Trophoblast cell (in vitro differentiated cells and primary cell): Measurements from ENCODE around the gene CFAP91.

Source experiments
- DNase-seq, 2 donors: peaks; one replicate each; pipeline ENCODE4 v3.0.0-alpha.2; 2016
- H2AFZ ChIP-seq: 2 replicates; pipeline ENCODE4 v1.6.1; 2013; ENCODE audit warnings: low read length, moderate library complexity, mild to moderate bottlenecking; ENCODE audit not compliant: insufficient read depth, poor library complexity
- H2AK5ac ChIP-seq: 2 replicates; pipeline ENCODE4 v1.6.1; 2013; ENCODE audit warnings: mild to moderate bottlenecking, low read length
- H2BK120ac ChIP-seq: 2 replicates; pipeline ENCODE4 v1.6.1; 2013; ENCODE audit warnings: low read length, mild to moderate bottlenecking, moderate library complexity; ENCODE audit not compliant: insufficient read depth, poor library complexity
- H2BK12ac ChIP-seq: 2 replicates; pipeline ENCODE4 v1.6.1; 2013; ENCODE audit warnings: mild to moderate bottlenecking, low read length, moderate library complexity
- H2BK5ac ChIP-seq: 2 replicates; pipeline ENCODE4 v1.6.1; 2013; ENCODE audit warnings: low read length, low read depth, moderate library complexity, mild to moderate bottlenecking; ENCODE audit not compliant: poor library complexity
- H3K14ac ChIP-seq: 2 replicates; pipeline ENCODE4 v1.6.1; 2013; ENCODE audit warnings: mild to moderate bottlenecking, low read length
- H3K18ac ChIP-seq: 2 replicates; pipeline ENCODE4 v1.6.1; 2013; ENCODE audit warnings: mild to moderate bottlenecking, low read length
- H3K23ac ChIP-seq: 2 replicates; pipeline ENCODE4 v1.6.1; 2013; ENCODE audit warnings: low read length
- H3K27ac ChIP-seq: 2 replicates; pipeline ENCODE4 v1.5.1; 2013; ENCODE audit warnings: low read depth, mild to moderate bottlenecking, inconsistent platforms, low read length, moderate library complexity
- H3K27me3 ChIP-seq: 2 replicates; pipeline ENCODE4 v1.6.1; 2013; ENCODE audit warnings: inconsistent platforms, mild to moderate bottlenecking, low read length, moderate library complexity; ENCODE audit not compliant: insufficient read depth
- H3K36me3 ChIP-seq, 2 experiments: 1 replicate in 1 of 2; 2 replicates in 1 of 2; pipeline ENCODE4 v1.6.1; 2013; ENCODE audit warnings: low read length in 2 of 2, mild to moderate bottlenecking in 2 of 2, moderate library complexity in 1 of 2; ENCODE audit not compliant: insufficient read depth in 2 of 2, control insufficient read depth in 1 of 2
- H3K4ac ChIP-seq: 2 replicates; pipeline ENCODE4 v1.6.1; 2013; ENCODE audit warnings: low read depth, mild to moderate bottlenecking, low read length, moderate library complexity
- H3K4me1 ChIP-seq, 2 experiments: 1 replicate in 1 of 2; 2 replicates in 1 of 2; pipeline ENCODE4 v1.6.1; 2013; ENCODE audit warnings: low read length in 2 of 2, mild to moderate bottlenecking in 2 of 2, moderate library complexity in 1 of 2; ENCODE audit not compliant: insufficient read depth in 2 of 2, control insufficient read depth in 1 of 2
- H3K4me2 ChIP-seq: 2 replicates; pipeline ENCODE4 v1.6.1; 2013; ENCODE audit warnings: inconsistent platforms, mild to moderate bottlenecking, low read length, moderate library complexity
- H3K4me3 ChIP-seq: 2 replicates; pipeline ENCODE4 v1.5.1; 2013; ENCODE audit warnings: mild to moderate bottlenecking, low read depth, low read length, inconsistent platforms
- H3K79me1 ChIP-seq: one replicate; pipeline ENCODE4 v1.6.1; 2013; ENCODE audit warnings: low read length
- H3K79me2 ChIP-seq: 2 replicates; pipeline ENCODE4 v1.6.1; 2013; ENCODE audit warnings: low read length, mild to moderate bottlenecking; ENCODE audit not compliant: control insufficient read depth, insufficient read depth, poor library complexity
- H3K9ac ChIP-seq: 2 replicates; pipeline ENCODE4 v1.6.1; 2013; ENCODE audit warnings: mild to moderate bottlenecking, low read length
- H3K9me3 ChIP-seq: 2 replicates; pipeline ENCODE4 v1.6.1; 2013; ENCODE audit warnings: low read depth, mild to moderate bottlenecking, control low read depth, inconsistent platforms, low read length; ENCODE audit not compliant: insufficient read depth
- H4K12ac ChIP-seq: 2 replicates; pipeline ENCODE4 v1.6.1; 2013; ENCODE audit warnings: low read depth, mild to moderate bottlenecking, low read length, moderate library complexity
- H4K8ac ChIP-seq: 2 replicates; pipeline ENCODE4 v1.6.1; 2013; ENCODE audit warnings: low read depth, mild to moderate bottlenecking, low read length, moderate library complexity
- H4K91ac ChIP-seq: one replicate; pipeline ENCODE4 v1.6.1; 2013; ENCODE audit warnings: low read depth, mild to moderate bottlenecking, low read length, moderate library complexity
- WGBS: extraction: QIAGEN DNeasy Blood & Tissue Kit; methylation state at CpG from one replicate; pipeline ENCODE4 v1.1.7; 2013; ENCODE audit warnings: missing lambda C conversion rate; ENCODE audit not compliant: insufficient read length, insufficient coverage; ENCODE audit errors: extremely low coverage; 5-methylcytosine and 5-hydroxymethylcytosine counted together

The CFAP91 gene

DNA sequence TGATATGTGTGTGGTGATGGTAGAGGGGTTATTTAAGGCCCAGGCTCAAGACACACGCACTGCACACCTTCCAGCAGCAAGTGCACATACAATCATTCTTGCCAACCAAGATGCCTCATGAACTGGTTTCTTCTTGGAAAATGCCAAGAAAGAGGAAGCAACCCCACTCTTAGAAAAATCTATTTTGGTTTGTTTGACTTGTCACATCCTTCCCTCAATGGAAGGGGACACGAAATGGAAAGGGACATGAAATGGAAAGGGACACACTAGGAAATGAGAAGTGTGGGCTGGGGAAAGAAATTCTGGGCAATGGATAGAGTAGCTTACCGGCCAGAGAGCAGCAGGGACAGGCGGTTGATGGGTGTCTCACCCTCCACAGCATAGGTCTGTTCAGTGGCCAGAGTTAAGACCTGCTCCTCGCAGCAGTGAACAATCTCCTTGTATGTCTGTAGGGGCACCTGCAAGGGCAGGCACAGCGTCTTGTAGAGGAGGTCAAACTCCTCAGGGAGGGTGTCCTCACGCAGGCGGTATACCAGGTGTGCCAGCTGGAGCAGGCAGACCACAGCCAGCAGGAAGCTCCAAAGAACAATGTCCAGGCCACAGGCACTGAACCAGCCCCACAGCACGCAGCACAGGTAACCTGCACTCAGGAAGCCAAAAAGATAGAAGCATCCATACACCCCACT, 43.1 kb upstream of the CFAP91 start:
- Histone ChIP-seq H4K8ac (peak overlapping the region; percentile 97), H3K23ac (no peak overlapping the region), H3K36me3 (peaks cover 0 to 3% of the 10 kb centered on the region in 2 experiments), H3K4me3 (peak overlapping the region; percentile 56), H3K4me1 (peaks cover 24 to 31% of the 10 kb centered on the region in 2 experiments), H3K27ac (peak overlapping the region; percentile 95), H3K9me3 (no peaks in the 10 kb centered on the region), H3K4ac (peak overlapping the region; percentile 98), H2BK12ac (peak overlapping the region; percentile 99), H2BK5ac (peak overlapping the region; percentile 90), H2AFZ (peak overlapping the region; percentile 77), H3K4me2 (peak overlapping the region; percentile 42), H3K18ac (peak overlapping the region; percentile 99), H3K27me3 (no peaks in the 10 kb centered on the region), H3K9ac (peak overlapping the region; percentile 21), H3K79me1 (peaks cover 38% of the 10 kb centered on the region), H4K12ac (peak overlapping the region; percentile 55), H4K91ac (peak overlapping the region; percentile 100), H2AK5ac (peak overlapping the region; percentile 100), H2BK120ac (peak overlapping the region; percentile 97), H3K14ac (peak overlapping the region; percentile 100), H3K79me2 (peaks cover 17% of the 10 kb centered on the region)
- no CpG with 5 or more reads among the region's 9 CpGs for WGBS
- DNase-seq, result no peak

DNA sequence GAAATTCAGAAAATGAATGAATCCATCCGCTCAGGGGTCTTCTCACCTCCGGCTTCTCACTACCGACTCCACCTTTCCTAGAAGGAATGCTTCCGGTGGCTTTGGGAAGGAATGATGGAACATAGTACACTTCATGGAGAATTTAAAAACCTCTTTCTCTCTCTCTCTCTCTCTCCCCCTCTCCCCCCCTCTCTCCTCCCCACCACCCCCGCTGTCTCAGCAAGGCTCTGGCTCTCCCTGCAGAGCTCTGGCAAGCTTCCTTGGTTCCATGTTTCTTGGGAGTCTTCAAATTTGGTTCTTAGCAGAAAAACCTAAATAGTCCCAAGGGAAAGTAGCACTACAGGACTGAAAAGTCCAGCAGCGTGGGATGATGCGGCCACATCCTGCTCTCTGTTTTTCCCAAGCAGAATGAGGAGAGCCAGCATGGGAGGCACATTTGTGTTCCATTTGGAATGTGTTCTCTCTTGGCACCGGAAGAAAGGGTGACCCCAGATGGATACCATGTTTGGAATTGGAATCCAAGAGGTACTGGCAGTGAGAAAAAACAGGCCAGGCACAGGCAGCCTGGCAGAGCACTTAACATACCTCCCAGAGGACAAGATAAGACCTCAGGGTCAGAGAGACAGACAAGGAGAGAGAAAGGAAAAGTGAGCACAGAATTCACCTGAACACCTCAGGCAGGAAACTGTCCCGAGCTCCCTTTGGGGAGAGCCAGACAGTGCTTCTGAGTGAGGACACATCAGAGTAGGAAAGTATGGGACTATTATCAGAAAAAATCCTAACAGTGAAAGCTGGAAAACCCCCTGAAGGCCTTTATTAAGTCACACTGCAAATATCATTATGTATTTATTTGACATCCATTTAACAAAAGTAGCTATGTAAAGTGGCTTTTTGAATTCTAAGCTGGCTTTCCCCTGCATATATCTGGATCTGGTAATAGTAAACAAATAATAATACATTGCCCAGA, 42.1 kb upstream of the CFAP91 start, which contains the start of gene POPDC2:
TSS of gene POPDC2 (minus strand) at position 116 of the 967 bp plus-strand sequence. CDS start 166 bp downstream, outside the sequence.
- Histone ChIP-seq H4K91ac (peak within 1 kb of the TSS; percentile 100), H2BK120ac (peak within 1 kb of the TSS; percentile 97), H2AK5ac (peak within 1 kb of the TSS; percentile 100), H3K9me3 (no peaks in the 10 kb centered on the region), H3K36me3 (peaks cover 0 to under 1% of the 10 kb centered on the region in 2 experiments), H4K8ac (peak within 1 kb of the TSS; percentile 97), H3K27ac (peak within 1 kb of the TSS; percentile 95), H3K79me1 (peaks cover 44% of the 10 kb centered on the region), H3K79me2 (peaks cover 17% of the 10 kb centered on the region), H3K27me3 (no peaks in the 10 kb centered on the region), H3K9ac (peak within 1 kb of the TSS; percentile 21), H2BK12ac (peak within 1 kb of the TSS; percentile 99), H3K4me2 (peak within 1 kb of the TSS; percentile 42), H3K4me3 (peak within 1 kb of the TSS; percentile 56), H4K12ac (peak within 1 kb of the TSS; percentile 55), H3K23ac (no peak within 1 kb of the TSS), H2AFZ (peak within 1 kb of the TSS; percentile 77), H3K4ac (peak within 1 kb of the TSS; percentile 98), H3K14ac (peak within 1 kb of the TSS; percentile 100), H3K18ac (peak within 1 kb of the TSS; percentile 99), H3K4me1 (peaks cover 27 to 35% of the 10 kb centered on the region in 2 experiments), H2BK5ac (peak within 1 kb of the TSS; percentile 90)
- no peak for DNase-seq
- no CpG with 5 or more reads among the region's 9 CpGs for WGBS

DNA sequence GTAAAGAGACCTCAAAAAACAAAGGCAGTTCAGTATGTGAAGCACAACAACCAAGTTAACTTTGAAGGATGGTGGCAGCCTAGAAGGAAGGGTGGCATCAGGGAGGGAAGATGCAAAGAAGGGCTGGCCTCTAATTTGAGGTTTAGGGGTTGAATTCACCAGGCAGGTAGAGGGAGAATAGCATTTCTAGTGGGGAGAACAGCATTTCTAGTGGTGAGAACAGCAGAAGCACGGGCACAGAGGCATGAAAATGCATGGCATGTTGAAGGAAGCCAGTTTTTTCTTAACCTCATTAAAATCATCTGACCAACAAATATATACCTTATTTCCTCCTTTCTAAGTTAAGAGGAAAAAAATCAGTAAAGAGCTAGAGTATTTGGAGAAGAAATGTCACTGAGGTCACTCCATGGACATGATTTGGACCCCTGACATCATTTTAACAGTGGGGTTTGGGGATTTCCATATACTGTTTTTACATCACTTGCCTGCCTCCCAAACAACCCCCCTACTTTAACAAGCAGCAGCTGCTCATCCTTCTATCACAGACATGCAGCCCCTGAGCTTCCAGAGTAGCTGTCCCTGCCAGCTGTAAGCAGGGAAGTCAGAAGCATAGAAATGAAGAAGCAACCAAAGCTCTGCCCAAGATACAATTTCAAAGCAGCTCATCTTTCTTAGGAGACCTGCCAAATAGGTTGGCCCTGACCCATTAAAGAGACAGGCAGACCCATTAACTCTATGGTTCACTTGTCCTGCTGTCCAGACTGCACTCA, 40.0 kb upstream of the CFAP91 start:
- H4K12ac ChIP-seq, result no peak overlapping the region
- H3K14ac ChIP-seq, result peak overlapping the region; percentile 79
- no peaks in the 10 kb centered on the region for H3K9me3 ChIP-seq
- H3K18ac ChIP-seq, result no peak overlapping the region
- H2BK120ac ChIP-seq, result peak overlapping the region; percentile 67
- no peak overlapping the region for H3K27ac ChIP-seq
- H4K91ac ChIP-seq, result peak overlapping the region; percentile 88
- no peak overlapping the region for H4K8ac ChIP-seq
- peaks cover 44% of the 10 kb centered on the region for H3K79me1 ChIP-seq
- no peaks in the 10 kb centered on the region for H3K36me3 ChIP-seq
- H3K27me3 ChIP-seq, result no peaks in the 10 kb centered on the region
- H2AFZ ChIP-seq, result no peak overlapping the region
- H3K23ac ChIP-seq, result no peak overlapping the region
- peaks cover 27 to 33% of the 10 kb centered on the region in 2 experiments for H3K4me1 ChIP-seq
- peaks cover 17% of the 10 kb centered on the region for H3K79me2 ChIP-seq
- peak overlapping the region; percentile 70 for H3K4ac ChIP-seq
- no peak overlapping the region for H3K9ac ChIP-seq
- H2BK12ac ChIP-seq, result peak overlapping the region; percentile 91
- H2AK5ac ChIP-seq, result peak overlapping the region; percentile 79
- WGBS, result no CpG with 5 or more reads among the region's 1 CpG
- no peak for DNase-seq
- H2BK5ac ChIP-seq, result peak overlapping the region; percentile 77
- H3K4me2 ChIP-seq, result no peak overlapping the region
- H3K4me3 ChIP-seq, result no peak overlapping the region

DNA sequence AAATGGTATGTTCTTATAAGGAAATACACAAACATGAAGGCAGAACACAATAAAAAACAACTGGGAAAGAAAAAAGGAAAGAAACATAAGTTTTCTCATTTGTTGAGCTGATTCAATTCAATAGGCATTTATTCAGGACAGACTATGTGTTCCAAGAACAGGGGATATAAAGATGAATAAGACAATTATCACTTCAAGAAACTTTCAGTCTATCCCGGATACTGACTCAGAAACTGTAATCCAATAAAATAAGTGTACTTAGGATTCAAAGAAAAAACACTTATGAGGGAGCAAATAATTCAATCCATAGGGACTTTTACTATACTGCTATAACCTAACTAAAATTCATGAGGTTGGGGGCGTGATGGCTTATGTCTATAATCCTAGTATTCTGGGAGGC, 38.9 kb upstream of the CFAP91 start:
- H3K4me3 ChIP-seq, result no peak overlapping the region
- no peak for DNase-seq
- H2AK5ac ChIP-seq, result no peak overlapping the region
- H2AFZ ChIP-seq, result no peak overlapping the region
- no peak overlapping the region for H3K4ac ChIP-seq
- no peak overlapping the region for H4K91ac ChIP-seq
- no peaks in the 10 kb centered on the region for H3K9me3 ChIP-seq
- H3K27me3 ChIP-seq, result no peaks in the 10 kb centered on the region
- H3K4me2 ChIP-seq, result no peak overlapping the region
- H3K9ac ChIP-seq, result no peak overlapping the region
- no peak overlapping the region for H4K8ac ChIP-seq
- H3K18ac ChIP-seq, result no peak overlapping the region
- H2BK5ac ChIP-seq, result no peak overlapping the region
- no peak overlapping the region for H2BK12ac ChIP-seq
- H3K14ac ChIP-seq, result no peak overlapping the region
- H4K12ac ChIP-seq, result no peak overlapping the region
- H3K4me1 ChIP-seq, result peaks cover 26 to 30% of the 10 kb centered on the region in 2 experiments
- WGBS, result no CpG with 5 or more reads among the region's 2 CpGs
- peaks cover 0 to 1% of the 10 kb centered on the region in 2 experiments for H3K36me3 ChIP-seq
- H3K23ac ChIP-seq, result no peak overlapping the region
- peaks cover 16% of the 10 kb centered on the region for H3K79me2 ChIP-seq
- H2BK120ac ChIP-seq, result peak overlapping the region; percentile 56
- H3K79me1 ChIP-seq, result peaks cover 40% of the 10 kb centered on the region
- H3K27ac ChIP-seq, result no peak overlapping the region
